ENCODE measurements around the gene GSTM4.
A peak's percentile ranks its signal among the peaks of the same experiment; 100 is the strongest.
"Not testable (repeated sequence)": the region's sequence is repeated elsewhere in the genome, so short reads cannot be mapped to it uniquely, and the experiment has no call there.

Gene GSTM4

GRCh38 chr1:109697066-109697465 lies 41.2 kb downstream of the GSTM4 start:
- Histone ChIP-seq H3K4me1 (ENCODE audit: insufficient read depth, low read length, poor library complexity, severe bottlenecking) (no peaks in the 10 kb centered on the region), H3K4me3 (ENCODE audit: low read length, poor library complexity, severe bottlenecking) (no peak overlapping the region), H3F3A (ENCODE audit: low read depth) (no peaks in the 10 kb centered on the region), H3K27me3 (ENCODE audit: insufficient read depth, low read length, poor library complexity, severe bottlenecking) (no peaks in the 10 kb centered on the region), H3K36me3 (ENCODE audit: insufficient read depth, low read length) (no peaks in the 10 kb centered on the region), H4K20me1 (ENCODE audit: insufficient read depth, low read length, poor library complexity, severe bottlenecking) (no peaks in the 10 kb centered on the region), H3K79me2 (ENCODE audit: insufficient read depth, low read length) (no peaks in the 10 kb centered on the region), H3K9me3 (ENCODE audit: insufficient read depth, low read depth, low read length) (no peaks in the 10 kb centered on the region), H3K9me2 (replicated peaks; ENCODE audit: low read depth, low read length) (no peaks in the 10 kb centered on the region), H3K4me2 (ENCODE audit: low read depth, low read length, poor library complexity, severe bottlenecking) (no peak overlapping the region), H3K9ac (ENCODE audit: low read depth, low read length, poor library complexity, severe bottlenecking) (no peak overlapping the region), H2AFZ (ENCODE audit: low read length) (no peak overlapping the region)
- TF ChIP-seq EZH2phosphoT487 (IDR thresholded peaks at IDR 0.05; ENCODE audit: borderline replicate concordance), result no peak
- no peak for TF ChIP-seq CTCF (conservative IDR thresholded peaks at IDR 0.05; ENCODE audit: low read length)

- H4K20me1 ChIP-seq (ENCODE audit: insufficient read depth, low read length, poor library complexity, severe bottlenecking); H3K4me1 ChIP-seq (ENCODE audit: insufficient read depth, low read length, poor library complexity, severe bottlenecking); H3K79me2 ChIP-seq (ENCODE audit: insufficient read depth, low read length); H3K9me3 ChIP-seq (ENCODE audit: insufficient read depth, low read depth, low read length); H3F3A ChIP-seq (ENCODE audit: low read depth); H3K9me2 ChIP-seq (replicated peaks; ENCODE audit: low read depth, low read length); H3K27me3 ChIP-seq (ENCODE audit: insufficient read depth, low read length, poor library complexity, severe bottlenecking); H3K36me3 ChIP-seq (ENCODE audit: insufficient read depth, low read length); H3K4me3 ChIP-seq (ENCODE audit: low read length, poor library complexity, severe bottlenecking); H3K9ac ChIP-seq (ENCODE audit: low read depth, low read length, poor library complexity, severe bottlenecking); H3K4me2 ChIP-seq (ENCODE audit: low read depth, low read length, poor library complexity, severe bottlenecking); H2AFZ ChIP-seq (ENCODE audit: low read length): not testable (repeated sequence)
Observed at GRCh38 chr1:109697861-109698260, 42.0 kb downstream of the GSTM4 start.

- not testable (repeated sequence) for H3K79me2 ChIP-seq (ENCODE audit: insufficient read depth, low read length); H3K4me1 ChIP-seq (ENCODE audit: insufficient read depth, low read length, poor library complexity, severe bottlenecking); H3K4me3 ChIP-seq (ENCODE audit: low read length, poor library complexity, severe bottlenecking); H3K36me3 ChIP-seq (ENCODE audit: insufficient read depth, low read length); H3K27me3 ChIP-seq (ENCODE audit: insufficient read depth, low read length, poor library complexity, severe bottlenecking); H3K9me2 ChIP-seq (replicated peaks; ENCODE audit: low read depth, low read length); H3K4me2 ChIP-seq (ENCODE audit: low read depth, low read length, poor library complexity, severe bottlenecking); H3F3A ChIP-seq (ENCODE audit: low read depth); H2AFZ ChIP-seq (ENCODE audit: low read length); H3K9me3 ChIP-seq (ENCODE audit: insufficient read depth, low read depth, low read length); H3K9ac ChIP-seq (ENCODE audit: low read depth, low read length, poor library complexity, severe bottlenecking); H4K20me1 ChIP-seq (ENCODE audit: insufficient read depth, low read length, poor library complexity, severe bottlenecking)
Observed at GRCh38 chr1:109702940-109703339, 47.0 kb downstream of the GSTM4 start.

- H3K9ac ChIP-seq (ENCODE audit: low read depth, low read length, poor library complexity, severe bottlenecking), result no peak overlapping the region
- H3K9me2 ChIP-seq (replicated peaks; ENCODE audit: low read depth, low read length), result no peaks in the 10 kb centered on the region
- H3K9me3 ChIP-seq (ENCODE audit: insufficient read depth, low read depth, low read length), result no peaks in the 10 kb centered on the region
- TF ChIP-seq EZH2phosphoT487 (IDR thresholded peaks at IDR 0.05; ENCODE audit: borderline replicate concordance) (no peak), CTCF (conservative IDR thresholded peaks at IDR 0.05; ENCODE audit: low read length) (peak; percentile 30; the same call in 1 of the 2 replicates)
- H3F3A ChIP-seq (ENCODE audit: low read depth), result no peaks in the 10 kb centered on the region
- no peaks in the 10 kb centered on the region for H3K79me2 ChIP-seq (ENCODE audit: insufficient read depth, low read length)
- H3K4me2 ChIP-seq (ENCODE audit: low read depth, low read length, poor library complexity, severe bottlenecking), result no peak overlapping the region
- no peaks in the 10 kb centered on the region for H3K4me1 ChIP-seq (ENCODE audit: insufficient read depth, low read length, poor library complexity, severe bottlenecking)
- H2AFZ ChIP-seq (ENCODE audit: low read length), result no peak overlapping the region
- H3K27me3 ChIP-seq (ENCODE audit: insufficient read depth, low read length, poor library complexity, severe bottlenecking), result no peaks in the 10 kb centered on the region
- H4K20me1 ChIP-seq (ENCODE audit: insufficient read depth, low read length, poor library complexity, severe bottlenecking), result no peaks in the 10 kb centered on the region
- no peak overlapping the region for H3K4me3 ChIP-seq (ENCODE audit: low read length, poor library complexity, severe bottlenecking)
- no peaks in the 10 kb centered on the region for H3K36me3 ChIP-seq (ENCODE audit: insufficient read depth, low read length)
Observed at GRCh38 chr1:109704173-109704572, 48.3 kb downstream of the GSTM4 start.

Data from Loucy (cell line).